NOMO-1 (cell line): ENCODE measurements around the gene VOPP1.
"Not testable (repeated sequence)": the region's sequence is repeated elsewhere in the genome, so short reads cannot be mapped to it uniquely, and the experiment has no call there.

Experiments
- DNase-seq, 2 experiments: peaks; one replicate each; lab custom pipeline; 2025; ENCODE audit not compliant: unreplicated experiment in 2 of 2; lab: John Stamatoyannopoulos, UW

Gene VOPP1

GRCh38 chr7:55473932-55474331 is 98.4 kb downstream of the VOPP1 start:
- DNase-seq: no peak

GRCh38 chr7:55472928-55473725 is 99.2 kb downstream of the VOPP1 start:
- no peak for DNase-seq

DNA sequence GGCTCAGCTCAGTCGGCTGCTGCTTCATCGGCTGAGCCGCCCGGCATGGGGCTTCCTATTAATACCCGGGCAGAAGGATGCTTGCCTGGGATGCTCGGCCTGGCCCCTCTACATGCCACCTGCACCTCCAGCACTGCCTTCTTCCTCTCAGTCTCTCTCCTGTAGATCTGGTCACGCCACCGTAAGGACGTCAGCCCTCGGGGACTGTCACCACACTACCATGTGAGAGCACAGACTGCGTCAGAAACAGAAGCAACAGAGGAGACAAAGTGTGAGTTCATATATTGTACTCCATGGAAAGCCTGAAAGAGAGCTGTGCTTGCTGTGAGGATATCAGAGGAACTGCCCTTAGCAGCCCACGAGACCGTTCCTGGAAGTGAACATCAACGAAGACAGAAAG is 99.9 kb downstream of the VOPP1 start:
- not testable (repeated sequence) for DNase-seq

GRCh38 chr7:55471594-55471993 is 100.7 kb downstream of the VOPP1 start:
- DNase-seq: not testable (repeated sequence)

DNA sequence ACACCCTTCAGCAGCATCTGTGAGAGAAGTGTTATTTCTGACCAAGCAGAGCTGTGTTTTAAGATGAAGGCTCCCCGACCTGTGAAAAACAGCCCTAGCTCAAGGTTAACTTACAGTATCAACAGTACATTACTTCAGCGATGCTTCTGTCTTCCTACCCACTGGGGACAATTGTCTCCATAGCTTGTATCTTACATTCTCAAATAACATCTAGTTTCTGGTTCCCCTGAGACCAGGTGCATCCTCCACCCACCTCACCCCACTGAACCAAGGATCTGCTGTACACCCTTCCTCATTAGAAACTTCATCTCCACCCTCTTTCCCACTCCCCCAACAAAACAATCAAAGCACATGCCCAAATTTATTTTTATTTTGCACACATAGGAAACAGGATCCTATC is 102.0 kb downstream of the VOPP1 start:
- no peak for DNase-seq

- no peak for DNase-seq
These were observed 102.6 kb downstream of the VOPP1 start for GRCh38 chr7:55469721-55470120.

- DNase-seq: no peak
These were observed 103.0 kb downstream of the VOPP1 start for GRCh38 chr7:55469271-55469681.

GRCh38 chr7:55468495-55468894 is 103.8 kb downstream of the VOPP1 start:
- no peak for DNase-seq

DNA sequence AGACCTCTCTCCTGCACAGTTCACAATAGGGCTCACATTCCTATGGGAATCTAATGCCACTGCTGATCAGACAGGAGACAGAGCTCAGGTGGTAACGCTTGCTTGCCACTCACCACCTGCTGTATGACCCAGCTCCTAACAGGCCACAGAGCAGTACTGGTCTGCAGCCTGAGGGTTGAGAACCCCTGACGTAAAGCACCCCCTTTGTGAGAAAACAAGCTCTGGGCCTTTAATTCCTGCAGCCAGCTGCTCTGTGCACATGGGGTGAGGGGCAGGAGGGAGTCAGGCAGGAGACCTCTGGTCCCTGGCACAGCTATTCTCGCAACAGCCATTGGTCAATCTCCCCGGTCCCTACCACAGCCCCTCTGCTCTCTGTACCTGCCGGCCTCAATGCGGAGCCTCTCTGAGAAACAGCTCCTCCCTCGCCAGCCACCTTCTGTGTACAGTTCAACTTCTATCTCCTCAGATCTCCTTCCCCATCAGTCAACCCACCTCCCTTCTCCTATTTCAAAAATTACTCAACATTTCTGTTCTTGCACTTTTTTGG is 105.2 kb downstream of the VOPP1 start:
- DNase-seq: no peak

DNA sequence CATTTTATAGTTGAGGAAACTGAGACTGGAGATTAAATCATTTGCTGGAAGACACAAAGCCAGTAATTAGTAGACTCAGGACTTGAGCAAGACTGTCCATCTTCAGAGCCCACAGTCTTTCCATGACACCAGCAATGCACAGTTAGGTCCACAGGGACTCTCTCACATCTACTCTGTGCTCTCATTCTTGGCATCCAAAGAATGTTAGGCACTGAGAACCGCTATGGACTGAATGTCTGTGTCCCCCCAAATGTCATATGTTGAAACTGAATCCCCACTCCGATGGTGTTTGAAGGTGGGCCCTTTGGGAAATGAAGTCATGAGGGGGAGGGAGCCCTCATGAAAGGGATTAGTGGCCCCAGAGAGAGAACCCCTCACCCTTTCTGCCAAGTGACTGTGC is 106.6 kb downstream of the VOPP1 start:
- no peak for DNase-seq

GRCh38 chr7:55464422-55464821 is 107.9 kb downstream of the VOPP1 start:
- no peak for DNase-seq

GRCh38 chr7:55463686-55464262 is 108.5 kb downstream of the VOPP1 start:
- DNase-seq: no peak

DNA sequence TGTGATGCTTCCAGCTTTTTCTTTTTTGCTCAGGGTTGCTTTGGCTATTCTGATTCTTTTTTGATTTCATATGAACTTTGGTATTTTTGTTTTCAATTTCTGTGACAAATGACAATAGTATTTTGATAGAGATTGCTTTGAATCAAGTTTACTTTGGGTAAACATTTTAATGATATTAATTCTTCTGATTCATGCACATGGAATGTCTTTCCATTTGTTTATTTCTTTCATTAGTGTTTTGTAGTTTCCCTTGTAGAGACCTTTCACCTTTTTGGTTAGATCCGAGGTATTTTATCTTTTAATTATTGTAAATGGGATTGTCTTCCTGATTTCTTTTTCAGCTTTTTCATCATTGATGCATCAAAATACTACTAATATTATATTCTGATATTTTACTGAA is 114.0 kb downstream of the VOPP1 start:
- DNase-seq: no peak

DNA sequence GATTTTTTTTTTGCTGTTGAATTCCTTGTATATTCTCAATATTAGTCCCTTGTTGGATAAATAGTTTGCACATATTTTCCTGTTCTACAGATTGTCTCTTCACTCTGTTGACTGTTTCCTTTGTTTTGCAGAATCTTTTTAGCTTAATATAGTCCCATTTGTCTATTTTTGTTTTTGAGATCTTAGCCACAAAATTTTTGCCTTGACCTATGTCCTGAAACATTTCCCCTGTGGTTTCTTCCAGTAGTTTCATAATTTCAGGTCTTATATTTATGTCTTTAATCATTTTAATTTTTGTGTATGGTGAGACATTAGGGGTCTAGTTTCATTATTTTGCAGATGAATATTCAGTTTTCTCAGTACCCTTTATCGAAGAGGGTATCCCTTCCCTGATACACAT is 114.5 kb downstream of the VOPP1 start:
- DNase-seq: no peak

DNA sequence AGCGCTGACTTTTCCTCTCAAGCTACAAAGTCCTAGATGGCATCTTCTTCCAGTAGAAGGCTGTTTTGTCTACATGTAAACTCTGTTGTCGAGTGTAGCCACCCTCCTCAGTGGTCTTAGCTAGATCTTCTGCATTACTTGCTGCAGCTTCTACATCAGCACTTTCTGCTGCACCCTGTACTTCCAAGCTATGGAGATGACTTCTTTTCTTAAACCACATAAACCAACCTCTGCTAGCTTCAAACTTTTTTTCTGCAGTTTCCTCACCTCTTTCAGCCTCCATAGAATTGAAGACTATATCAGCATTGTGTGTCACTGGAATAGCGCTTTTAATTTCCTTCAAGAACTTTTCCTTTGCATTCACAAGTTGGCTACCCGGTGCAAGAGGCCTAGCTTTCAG is 119.3 kb downstream of the VOPP1 start:
- DNase-seq: no peak

DNA sequence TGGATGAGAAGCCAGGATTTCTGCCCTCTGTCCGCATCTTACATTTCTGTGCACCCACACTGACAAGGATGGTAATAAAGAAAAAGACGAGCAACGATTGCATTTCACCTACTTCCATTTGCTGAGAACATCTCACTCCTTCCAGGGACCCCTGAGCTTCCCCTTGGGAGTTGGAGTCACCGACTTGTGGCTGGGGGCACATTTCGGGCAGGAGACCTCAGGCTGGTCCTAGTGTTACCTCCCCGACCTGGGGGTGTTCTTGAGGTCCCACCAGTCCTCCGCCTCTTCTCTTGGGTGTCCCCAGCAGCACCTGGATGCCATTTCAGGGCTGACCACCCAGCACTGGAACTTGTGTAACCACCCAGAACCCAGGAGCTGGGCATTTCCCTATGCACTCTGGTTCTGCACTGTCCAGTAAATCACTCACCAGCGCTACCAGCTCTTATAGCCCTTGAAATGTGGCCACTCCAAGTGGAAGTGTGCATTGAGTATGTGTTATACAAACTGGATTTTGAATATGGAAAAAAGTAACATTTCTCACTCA is 122.2 kb downstream of the VOPP1 start:
- DNase-seq: no peak

GRCh38 chr7:55449205-55449991 is 122.9 kb downstream of the VOPP1 start:
- DNase-seq: no peak

- DNase-seq: no peak
These were observed 123.8 kb downstream of the VOPP1 start for GRCh38 chr7:55448526-55448925.

GRCh38 chr7:55444786-55445185 is 127.5 kb downstream of the VOPP1 start:
- DNase-seq: no peak

DNA sequence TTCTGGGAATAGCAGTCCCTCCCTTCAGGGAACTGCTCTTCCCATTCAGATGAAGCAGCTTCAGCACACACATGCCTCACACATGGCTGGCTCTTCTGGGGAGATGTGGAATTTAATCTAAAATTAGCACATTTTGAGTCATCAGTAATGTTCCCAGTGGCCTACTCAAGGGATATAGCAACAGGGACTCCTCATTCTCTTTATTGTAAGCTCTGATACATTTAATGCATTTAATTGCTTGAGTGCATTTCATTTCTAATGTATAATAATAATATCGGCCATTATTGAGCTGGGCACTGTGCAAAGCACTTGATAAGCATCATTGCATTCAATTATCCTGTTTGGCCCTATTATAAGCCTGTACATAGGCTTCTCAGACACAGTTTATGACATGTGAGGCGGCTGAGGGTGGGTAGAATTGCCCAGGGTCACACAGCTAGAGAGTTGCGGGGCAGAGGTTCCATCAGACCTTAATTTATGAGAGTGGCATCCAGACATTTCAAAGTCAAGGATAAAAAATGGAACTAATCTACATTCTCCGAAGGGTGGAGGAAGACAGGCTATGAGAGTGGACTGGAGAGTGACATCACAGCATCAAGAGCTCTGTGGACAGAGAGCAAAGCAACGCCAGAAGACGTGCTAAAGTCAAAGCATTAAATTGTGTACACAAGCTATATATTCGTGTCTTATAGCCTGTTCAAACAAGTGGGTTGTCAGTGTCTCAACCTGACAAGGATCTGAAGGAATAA is 130.4 kb downstream of the VOPP1 start:
- DNase-seq: no peak
